Osteocyte (in vitro differentiated cells): Measurements from ENCODE around the gene NEIL3. TPM values are rescaled to one million over a fixed set of nuclear protein-coding genes. Genes with fewer than 3 reads are reported as not detected.

Experiments
- DNase-seq: peaks from one replicate; pipeline ENCODE4 v3.0.0; 2021; ENCODE audit warnings: mixed read lengths; ENCODE audit not compliant: unreplicated experiment; ENCODE audit errors: extremely low spot score
- H3K27ac Mint-ChIP-seq: one replicate; pipeline ENCODE4 v1.8.0; 2021; ENCODE audit warnings: mild to moderate bottlenecking, mixed read lengths; ENCODE audit not compliant: unreplicated experiment
- H3K27me3 Mint-ChIP-seq: one replicate; pipeline ENCODE4 v1.8.0; 2021; ENCODE audit warnings: mixed read lengths; ENCODE audit not compliant: unreplicated experiment
- H3K36me3 Mint-ChIP-seq: one replicate; pipeline ENCODE4 v1.8.0; 2021; ENCODE audit warnings: mixed read lengths; ENCODE audit not compliant: unreplicated experiment
- H3K4me1 Mint-ChIP-seq: one replicate; pipeline ENCODE4 v1.8.0; 2021; ENCODE audit warnings: mixed read lengths; ENCODE audit not compliant: unreplicated experiment
- H3K4me3 Mint-ChIP-seq: one replicate; pipeline ENCODE4 v1.8.0; 2021; ENCODE audit warnings: mild to moderate bottlenecking, moderate library complexity, mixed read lengths; ENCODE audit not compliant: unreplicated experiment
- H3K9me3 Mint-ChIP-seq: one replicate; pipeline ENCODE4 v1.8.0; 2021; ENCODE audit warnings: mixed read lengths; ENCODE audit not compliant: unreplicated experiment
- long read RNA-seq: library from polyadenylated mRNA; unstranded; transcript quantifications from one replicate; pipeline ENCODE4 v2.0.0, GENCODE V29; 2021
- total RNA-seq: library from RNA; stranded (reverse); gene quantifications from 2 replicates; pipeline ENCODE4 v1.2.1, GENCODE V29; 2021
- TF ChIP-seq, protein P1 (sequence below): fragments of 200-600 bp; sonication (generic); IDR thresholded peaks from 2 replicates; pipeline ENCODE4 v1.5.0; 2021; ENCODE audit warnings: antibody characterized with exemption, mild to moderate bottlenecking, moderate library complexity

NEIL3 gene
- total RNA-seq, result 2.1 and 2.3 TPM in 2 replicates
- long read RNA-seq, transcript NEIL3-201 (10 exons, 2,408 nt), result major isoform, 14 of 17 reads
- long read RNA-seq, partial matches to known transcripts, result 2 of 17 reads
- long read RNA-seq, other reads (novel, unspliced or antisense), result 1 of 17 reads

DNA sequence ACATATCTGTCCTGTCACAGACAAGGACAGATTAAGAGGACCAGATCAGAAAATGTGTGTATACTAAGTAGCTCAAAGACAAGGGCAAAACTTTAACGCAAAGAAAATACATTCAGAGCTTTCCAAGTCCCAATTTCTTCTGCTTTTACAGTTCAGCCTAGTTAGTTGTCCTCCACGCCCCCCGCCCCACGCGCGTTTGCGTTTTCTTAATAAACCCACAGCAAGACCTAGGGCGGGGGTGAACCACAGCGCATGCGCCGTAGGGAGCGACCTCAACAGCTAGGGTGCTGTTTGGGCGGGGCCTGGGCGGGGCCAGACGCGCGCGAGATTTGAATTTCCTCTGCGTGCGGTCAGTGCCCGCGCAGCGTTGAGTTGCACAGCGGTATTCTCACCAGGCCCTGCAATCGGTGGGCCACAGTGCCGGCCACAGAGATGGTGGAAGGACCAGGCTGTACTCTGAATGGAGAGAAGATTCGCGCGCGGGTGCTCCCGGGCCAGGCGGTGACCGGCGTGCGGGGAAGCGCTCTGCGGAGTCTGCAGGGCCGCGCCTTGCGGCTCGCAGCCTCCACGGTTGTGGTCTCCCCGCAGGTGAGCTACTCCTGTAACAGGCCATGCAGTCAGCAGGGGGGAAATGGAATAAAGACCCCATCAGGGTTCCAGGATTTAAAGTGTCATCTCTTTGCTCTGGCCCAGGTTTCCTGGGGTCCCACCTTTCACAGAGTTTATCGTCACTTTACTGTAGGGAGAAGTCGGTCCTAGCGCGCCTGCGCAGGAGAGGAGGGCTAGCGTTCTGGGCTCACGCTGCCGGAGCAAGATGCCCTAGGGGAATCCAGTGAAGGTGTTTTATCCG, at the start of gene NEIL3:
NEIL3 (plus strand) TSS at position 353 of the 850 bp plus-strand sequence; CDS start at position 433, 80 bp downstream.
- Mint-ChIP-seq H3K27me3 (no peaks in the 10 kb centered on the region), H3K27ac (peak within 1 kb of the TSS; percentile 76), H3K4me1 (peaks cover 43% of the 10 kb centered on the region), H3K36me3 (no peaks in the 10 kb centered on the region), H3K4me3 (peak within 1 kb of the TSS; percentile 93), H3K9me3 (no peaks in the 10 kb centered on the region)
- TF ChIP-seq, protein P1, sequence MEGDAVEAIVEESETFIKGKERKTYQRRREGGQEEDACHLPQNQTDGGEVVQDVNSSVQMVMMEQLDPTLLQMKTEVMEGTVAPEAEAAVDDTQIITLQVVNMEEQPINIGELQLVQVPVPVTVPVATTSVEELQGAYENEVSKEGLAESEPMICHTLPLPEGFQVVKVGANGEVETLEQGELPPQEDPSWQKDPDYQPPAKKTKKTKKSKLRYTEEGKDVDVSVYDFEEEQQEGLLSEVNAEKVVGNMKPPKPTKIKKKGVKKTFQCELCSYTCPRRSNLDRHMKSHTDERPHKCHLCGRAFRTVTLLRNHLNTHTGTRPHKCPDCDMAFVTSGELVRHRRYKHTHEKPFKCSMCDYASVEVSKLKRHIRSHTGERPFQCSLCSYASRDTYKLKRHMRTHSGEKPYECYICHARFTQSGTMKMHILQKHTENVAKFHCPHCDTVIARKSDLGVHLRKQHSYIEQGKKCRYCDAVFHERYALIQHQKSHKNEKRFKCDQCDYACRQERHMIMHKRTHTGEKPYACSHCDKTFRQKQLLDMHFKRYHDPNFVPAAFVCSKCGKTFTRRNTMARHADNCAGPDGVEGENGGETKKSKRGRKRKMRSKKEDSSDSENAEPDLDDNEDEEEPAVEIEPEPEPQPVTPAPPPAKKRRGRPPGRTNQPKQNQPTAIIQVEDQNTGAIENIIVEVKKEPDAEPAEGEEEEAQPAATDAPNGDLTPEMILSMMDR, result no peak
- peak; percentile 95 for DNase-seq

DNA sequence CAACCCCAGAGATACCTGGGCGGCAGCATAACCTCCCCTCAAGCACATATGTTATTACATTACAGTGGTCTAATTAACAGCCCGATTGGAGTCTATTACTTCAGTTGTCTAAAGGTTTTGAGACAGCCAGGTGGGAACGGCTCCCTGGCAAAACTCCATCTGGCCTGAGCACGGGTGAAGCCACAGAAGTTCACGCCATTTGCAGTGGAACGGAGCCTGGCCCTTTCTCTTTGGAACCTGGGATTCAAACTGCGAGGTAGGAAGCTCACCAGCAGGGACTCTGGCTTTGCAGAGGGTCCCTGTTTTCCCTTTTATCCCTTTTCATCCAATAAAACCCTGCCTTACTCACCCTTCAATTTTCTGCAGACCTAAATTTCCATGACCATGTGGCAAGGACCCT, 45.9 kb upstream of the NEIL3 start:
- Mint-ChIP-seq H3K36me3 (no peaks in the 10 kb centered on the region), H3K27me3 (peaks cover 21% of the 10 kb centered on the region), H3K4me1 (no peaks in the 10 kb centered on the region), H3K9me3 (peaks cover 2% of the 10 kb centered on the region), H3K27ac (no peak overlapping the region), H3K4me3 (no peak overlapping the region)
- DNase-seq, result no peak
- TF ChIP-seq, protein P1, result no peak

DNA sequence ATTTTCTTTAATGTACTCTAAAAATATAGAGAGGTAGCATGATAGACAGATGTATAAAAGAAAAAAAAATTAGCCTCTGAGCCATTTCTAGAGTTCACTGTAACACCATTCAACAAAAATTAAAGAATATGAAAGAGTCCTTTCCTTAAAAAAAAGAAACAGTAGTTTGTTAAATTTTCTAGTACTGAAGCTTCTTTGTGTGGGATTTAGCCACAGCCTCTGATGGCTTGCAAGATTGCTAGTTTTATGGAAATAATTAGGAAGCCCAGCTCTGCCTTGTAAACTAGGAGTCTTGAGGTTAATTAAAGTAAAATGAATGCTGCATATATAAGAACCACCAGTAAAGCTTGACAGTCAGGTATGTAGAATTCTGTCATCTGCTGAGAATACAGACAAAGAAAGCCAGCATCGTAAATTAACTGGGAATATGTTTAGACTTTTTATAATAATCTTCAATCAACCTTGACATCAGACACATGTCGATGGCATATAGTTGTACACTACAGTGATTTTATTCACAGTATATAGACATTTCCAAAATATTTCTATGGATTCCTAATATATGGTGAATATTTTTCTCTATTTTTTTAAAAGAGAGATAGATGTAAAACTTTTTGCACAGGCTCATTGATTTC, 44.8 kb upstream of the NEIL3 start:
- TF ChIP-seq, protein P1, result no peak
- no peaks in the 10 kb centered on the region for H3K36me3 Mint-ChIP-seq
- DNase-seq, result no peak
- no peak overlapping the region for H3K4me3 Mint-ChIP-seq
- no peaks in the 10 kb centered on the region for H3K9me3 Mint-ChIP-seq
- no peaks in the 10 kb centered on the region for H3K4me1 Mint-ChIP-seq
- H3K27me3 Mint-ChIP-seq, result peaks cover 19% of the 10 kb centered on the region
- H3K27ac Mint-ChIP-seq, result no peak overlapping the region

DNA sequence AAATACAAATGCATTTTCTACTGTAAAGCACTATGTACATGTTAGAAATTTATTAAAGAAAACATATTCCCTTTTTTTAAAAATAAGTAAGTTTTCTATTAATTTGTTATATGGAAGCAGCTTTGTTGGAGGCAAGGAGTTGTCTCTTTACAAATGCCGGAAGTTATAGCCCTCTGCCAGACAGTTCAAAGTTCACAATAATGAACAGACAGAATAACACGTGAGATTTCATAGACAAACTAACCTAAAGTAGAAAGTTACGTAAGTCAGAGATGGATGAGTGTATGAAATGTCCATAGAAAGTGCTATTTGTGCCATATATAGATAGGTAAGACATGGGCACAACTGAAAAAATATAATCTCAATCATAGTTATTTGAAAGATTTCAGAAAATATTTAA, 43.9 kb upstream of the NEIL3 start:
- Mint-ChIP-seq H3K36me3 (no peaks in the 10 kb centered on the region), H3K27ac (no peak overlapping the region), H3K4me3 (no peak overlapping the region), H3K4me1 (no peaks in the 10 kb centered on the region), H3K27me3 (peaks cover 13% of the 10 kb centered on the region), H3K9me3 (no peaks in the 10 kb centered on the region)
- DNase-seq, result no peak
- TF ChIP-seq, protein P1, result no peak

- Mint-ChIP-seq H3K4me3 (no peak overlapping the region), H3K27ac (no peak overlapping the region), H3K36me3 (no peaks in the 10 kb centered on the region), H3K9me3 (no peaks in the 10 kb centered on the region), H3K27me3 (peaks cover 13% of the 10 kb centered on the region), H3K4me1 (no peaks in the 10 kb centered on the region)
- TF ChIP-seq, protein P1, result no peak
- no peak for DNase-seq
Observed at GRCh38 chr4:177266506-177266905, 43.2 kb upstream of the NEIL3 start.
